Stomach (tissue), 9 donors: ENCODE measurements around the gene UBE2G1. TPM values are rescaled to one million over a fixed set of nuclear protein-coding genes. Genes with fewer than 3 reads are reported as not detected.

Experiments
- DNase-seq, 2 donors: peaks; one replicate each; pipeline versions ENCODE4 v3.0.0 to v3.0.0-alpha.2; 2013 to 2019
- H3K27ac ChIP-seq, 5 donors: fragments of 200-600 bp in 4 of 5; sonication (generic) in 4 of 5; one replicate each; pipeline ENCODE4 v1.5.1; 2013 to 2019; ENCODE audit warnings: mild to moderate bottlenecking in 1 of 5, moderate library complexity in 1 of 5
- H3K27me3 ChIP-seq, 3 donors: fragments of 200-600 bp; sonication (generic); one replicate each; pipeline ENCODE4 v1.5.1; 2017 to 2019; ENCODE audit warnings: mixed run types in 1 of 3
- H3K36me3 ChIP-seq, 4 donors: fragments of 200-600 bp; sonication (generic); 1 replicate in 3 of 4; 2 replicates in 1 of 4; pipeline ENCODE4 v1.5.1; 2016 to 2019
- H3K4me1 ChIP-seq, 4 donors: fragments of 200-600 bp; sonication (generic); one replicate each; pipeline ENCODE4 v1.5.1; 2016 to 2019
- H3K4me3 ChIP-seq, 4 donors: fragments of 200-600 bp; sonication (generic) in 3 of 4; one replicate each; pipeline ENCODE4 v1.5.1; 2016 to 2019; ENCODE audit warnings: mild to moderate bottlenecking in 1 of 4
- H3K9me3 ChIP-seq, 4 donors: fragments of 200-600 bp; sonication (generic); one replicate each; pipeline ENCODE4 v1.5.1; 2016 to 2019
- CTCF ChIP-seq, 7 experiments: fragments of 450-650 bp in 4 of 7; fragments of 200-600 bp in 3 of 7; sonication (generic) in 3 of 7; IDR thresholded peaks; one replicate each; pipeline ENCODE4 v1.5.1; 2016 to 2019; ENCODE audit warnings: antibody characterized with exemption in 7 of 7, control low read depth in 2 of 7, mild to moderate bottlenecking in 1 of 7
- EP300 ChIP-seq: sonication (generic); formaldehyde crosslinking; IDR thresholded peaks from one replicate; pipeline ENCODE4 v1.6.1; 2017; ENCODE audit warnings: antibody characterized with exemption
- POLR2A ChIP-seq, 4 donors: fragments of 450-650 bp; IDR thresholded peaks; one replicate each; pipeline ENCODE4 v1.6.1; 2016; ENCODE audit warnings: antibody characterized with exemption in 4 of 4, control low read depth in 2 of 4, mild to moderate bottlenecking in 1 of 4, moderate library complexity in 1 of 4
- POLR2AphosphoS5 ChIP-seq, 3 donors: sonication (generic); formaldehyde crosslinking; IDR thresholded peaks; one replicate each; pipeline ENCODE4 v1.6.1; 2016; ENCODE audit warnings: antibody characterized with exemption in 3 of 3
- WGBS, 5 donors: extraction: QIAGEN DNeasy Blood & Tissue Kit in 3 of 5; methylation state at CpG; one replicate each; pipeline versions ENCODE4 v1.1.5 to v1.1.7; 2013 to 2018; 5-methylcytosine and 5-hydroxymethylcytosine counted together
- intact Hi-C: fragments of 100-400 bp; cut with DNase I; formaldehyde crosslinking; loops from one replicate; pipeline ENCODE4 v1.15.1; 2023; ENCODE audit warnings: low total_unique reads
- polyA plus RNA-seq, 3 donors: library from polyadenylated mRNA; stranded (reverse); fragments of 200-250 nt; gene quantifications; one replicate each; pipeline ENCODE4 v1.2.3, GENCODE V29; 2013
- total RNA-seq, 5 donors: library from RNA; depleted of rRNA; stranded (reverse); fragments of >200 nt; gene quantifications; one replicate each; pipeline versions ENCODE4 v1.1.0 to v1.2.3, GENCODE V29; 2014 to 2016
- donor health status: healthy with polysubstance abuse.
- donor health status: Bipolar disorder and iron deficiency.
- donor health status: healthy.

The UBE2G1 gene
- total and polyA plus RNA-seq, 8 donors: 14.0 to 91.0 (median 38.2) TPM

GRCh38 chr17:4317610-4318009 lies 48.9 kb downstream of the UBE2G1 start:
- Histone ChIP-seq H3K27ac (no peak overlapping the region), H3K36me3 (peaks cover 0 to 5% (median 0%) of the 10 kb centered on the region in 4 donors), H3K27me3 (no peaks in the 10 kb centered on the region), H3K4me1 (peaks cover 26 to 85% (median 49%) of the 10 kb centered on the region in 4 donors), H3K9me3 (no peaks in the 10 kb centered on the region), H3K4me3 (no peak overlapping the region)
- peak in 1 of 2 donors; percentile 16 for DNase-seq
- intact Hi-C loops: no loop called here
- 43 to 53% (median 51%) methylated on average over 5 of the region's 5 CpGs for WGBS, 5 donors
- TF ChIP-seq EP300: no peak
- no peak for TF ChIP-seq POLR2AphosphoS5 (IDR thresholded peaks at IDR 0.05)
- TF ChIP-seq CTCF (IDR thresholded peaks at IDR 0.05): no peak
- TF ChIP-seq POLR2A (IDR thresholded peaks at IDR 0.05): no peak

- Histone ChIP-seq H3K9me3 (no peaks in the 10 kb centered on the region), H3K36me3 (peaks cover 0 to 5% (median 0%) of the 10 kb centered on the region in 4 donors), H3K27ac (no peak overlapping the region), H3K4me1 (peaks cover 20 to 84% (median 47%) of the 10 kb centered on the region in 4 donors), H3K27me3 (no peaks in the 10 kb centered on the region), H3K4me3 (no peak overlapping the region)
- intact Hi-C loops: no loop called here
- DNase-seq: no peak
- 93 to 97% (median 93%) methylated on average over 10 of the region's 10 CpGs for WGBS, 5 donors
- no peak for TF ChIP-seq EP300
- TF ChIP-seq POLR2A (IDR thresholded peaks at IDR 0.05): no peak
- TF ChIP-seq POLR2AphosphoS5 (IDR thresholded peaks at IDR 0.05): no peak
- TF ChIP-seq CTCF (IDR thresholded peaks at IDR 0.05): no peak
Observed at GRCh38 chr17:4316648-4317047, 49.8 kb downstream of the UBE2G1 start.

- WGBS, 5 donors: 68 to 81% (median 80%) methylated on average over 1 of the region's 1 CpG
- H3K4me1 ChIP-seq: peaks cover 36 to 93% (median 65%) of the 10 kb centered on the region in 4 donors
- intact Hi-C loops: no loop called here
Observed at GRCh38 chr17:4314618-4315017, 51.9 kb downstream of the UBE2G1 start.

GRCh38 chr17:4314179-4314578 lies 52.3 kb downstream of the UBE2G1 start:
- Histone ChIP-seq H3K4me3 (no peak overlapping the region), H3K4me1 (peaks cover 41 to 93% (median 68%) of the 10 kb centered on the region in 4 donors), H3K27me3 (no peaks in the 10 kb centered on the region), H3K9me3 (no peaks in the 10 kb centered on the region), H3K27ac (peak overlapping the region in 1 of 5 donors; percentile 51), H3K36me3 (no peaks in the 10 kb centered on the region)
- TF ChIP-seq EP300 (no peak), POLR2A (IDR thresholded peaks at IDR 0.05) (no peak), POLR2AphosphoS5 (IDR thresholded peaks at IDR 0.05) (no peak), CTCF (IDR thresholded peaks at IDR 0.05) (no peak)
- intact Hi-C loops: no loop called here
- no peak for DNase-seq
- 71 to 92% (median 86%) methylated on average over 3 of the region's 3 CpGs for WGBS, 5 donors

More at GRCh38 chr17:4314618-4315017, 51.9 kb downstream of the UBE2G1 start:
- Histone ChIP-seq H3K36me3 (peaks cover 0 to 4% (median 0%) of the 10 kb centered on the region in 4 donors), H3K9me3 (no peaks in the 10 kb centered on the region), H3K27ac (no peak overlapping the region), H3K4me3 (no peak overlapping the region), H3K27me3 (no peaks in the 10 kb centered on the region)
- DNase-seq: no peak
- no peak for TF ChIP-seq EP300
- no peak for TF ChIP-seq POLR2AphosphoS5 (IDR thresholded peaks at IDR 0.05)
- TF ChIP-seq POLR2A (IDR thresholded peaks at IDR 0.05): no peak
- TF ChIP-seq CTCF (IDR thresholded peaks at IDR 0.05): no peak
